BE2C (cell line): Measurements from ENCODE around the gene PAM16.
A peak's percentile ranks its signal among the peaks of the same experiment; 100 is the strongest.

Source experiments
- DNase-seq: peaks from one replicate; pipeline ENCODE4 v3.0.0-alpha.2; 2020
- H3K27me3 ChIP-seq: fragments of 250-450 bp; sonication (Bioruptor Pico); 2 replicates; pipeline ENCODE4 v1.5.1; 2020; ENCODE audit warnings: mild to moderate bottlenecking
- H3K36me3 ChIP-seq: fragments of 250-450 bp; sonication (Bioruptor Pico); 2 replicates; pipeline ENCODE4 v1.5.1; 2020; ENCODE audit warnings: mild to moderate bottlenecking
- H3K4me1 ChIP-seq: fragments of 250-450 bp; sonication (Bioruptor Pico); 2 replicates; pipeline ENCODE4 v1.5.1; 2020
- H3K4me3 ChIP-seq: 2 replicates; pipeline ENCODE4 v1.5.1; 2011; ENCODE audit warnings: low read depth, low read length
- H3K9me3 ChIP-seq: fragments of 250-450 bp; sonication (Bioruptor Pico); 2 replicates; pipeline ENCODE4 v1.5.1; 2020
- TF ChIP-seq, protein P1 (sequence below): IDR thresholded peaks from 2 replicates; pipeline ENCODE4 v1.5.1; 2012; ENCODE audit warnings: mild to moderate bottlenecking, low read depth, low read length

Gene PAM16

GRCh38 chr16:4376893-4377572 is 25.9 kb upstream of the PAM16 start:
- Histone ChIP-seq H3K36me3 (peaks cover 16% of the 10 kb centered on the region), H3K4me3 (no peak overlapping the region), H3K9me3 (no peaks in the 10 kb centered on the region), H3K27me3 (no peaks in the 10 kb centered on the region), H3K4me1 (peaks cover 33% of the 10 kb centered on the region)
- DNase-seq, result no peak
- TF ChIP-seq, protein P1, sequence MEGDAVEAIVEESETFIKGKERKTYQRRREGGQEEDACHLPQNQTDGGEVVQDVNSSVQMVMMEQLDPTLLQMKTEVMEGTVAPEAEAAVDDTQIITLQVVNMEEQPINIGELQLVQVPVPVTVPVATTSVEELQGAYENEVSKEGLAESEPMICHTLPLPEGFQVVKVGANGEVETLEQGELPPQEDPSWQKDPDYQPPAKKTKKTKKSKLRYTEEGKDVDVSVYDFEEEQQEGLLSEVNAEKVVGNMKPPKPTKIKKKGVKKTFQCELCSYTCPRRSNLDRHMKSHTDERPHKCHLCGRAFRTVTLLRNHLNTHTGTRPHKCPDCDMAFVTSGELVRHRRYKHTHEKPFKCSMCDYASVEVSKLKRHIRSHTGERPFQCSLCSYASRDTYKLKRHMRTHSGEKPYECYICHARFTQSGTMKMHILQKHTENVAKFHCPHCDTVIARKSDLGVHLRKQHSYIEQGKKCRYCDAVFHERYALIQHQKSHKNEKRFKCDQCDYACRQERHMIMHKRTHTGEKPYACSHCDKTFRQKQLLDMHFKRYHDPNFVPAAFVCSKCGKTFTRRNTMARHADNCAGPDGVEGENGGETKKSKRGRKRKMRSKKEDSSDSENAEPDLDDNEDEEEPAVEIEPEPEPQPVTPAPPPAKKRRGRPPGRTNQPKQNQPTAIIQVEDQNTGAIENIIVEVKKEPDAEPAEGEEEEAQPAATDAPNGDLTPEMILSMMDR, result no peak

GRCh38 chr16:4376126-4376892 is 25.2 kb upstream of the PAM16 start:
- DNase-seq, result peak; percentile 71
- no peak overlapping the region for H3K4me3 ChIP-seq
- peaks cover 36% of the 10 kb centered on the region for H3K4me1 ChIP-seq
- H3K27me3 ChIP-seq, result no peaks in the 10 kb centered on the region
- no peaks in the 10 kb centered on the region for H3K9me3 ChIP-seq
- peaks cover 8% of the 10 kb centered on the region for H3K36me3 ChIP-seq
- TF ChIP-seq, protein P1, result no peak

GRCh38 chr16:4375717-4376116 is 24.6 kb upstream of the PAM16 start:
- TF ChIP-seq, protein P1, result no peak
- H3K4me1 ChIP-seq, result peaks cover 42% of the 10 kb centered on the region
- DNase-seq, result no peak
- peaks cover 3% of the 10 kb centered on the region; the same call in 1 of the 2 replicates for H3K36me3 ChIP-seq
- H3K27me3 ChIP-seq, result no peaks in the 10 kb centered on the region
- H3K4me3 ChIP-seq, result no peak overlapping the region
- no peaks in the 10 kb centered on the region for H3K9me3 ChIP-seq

DNA sequence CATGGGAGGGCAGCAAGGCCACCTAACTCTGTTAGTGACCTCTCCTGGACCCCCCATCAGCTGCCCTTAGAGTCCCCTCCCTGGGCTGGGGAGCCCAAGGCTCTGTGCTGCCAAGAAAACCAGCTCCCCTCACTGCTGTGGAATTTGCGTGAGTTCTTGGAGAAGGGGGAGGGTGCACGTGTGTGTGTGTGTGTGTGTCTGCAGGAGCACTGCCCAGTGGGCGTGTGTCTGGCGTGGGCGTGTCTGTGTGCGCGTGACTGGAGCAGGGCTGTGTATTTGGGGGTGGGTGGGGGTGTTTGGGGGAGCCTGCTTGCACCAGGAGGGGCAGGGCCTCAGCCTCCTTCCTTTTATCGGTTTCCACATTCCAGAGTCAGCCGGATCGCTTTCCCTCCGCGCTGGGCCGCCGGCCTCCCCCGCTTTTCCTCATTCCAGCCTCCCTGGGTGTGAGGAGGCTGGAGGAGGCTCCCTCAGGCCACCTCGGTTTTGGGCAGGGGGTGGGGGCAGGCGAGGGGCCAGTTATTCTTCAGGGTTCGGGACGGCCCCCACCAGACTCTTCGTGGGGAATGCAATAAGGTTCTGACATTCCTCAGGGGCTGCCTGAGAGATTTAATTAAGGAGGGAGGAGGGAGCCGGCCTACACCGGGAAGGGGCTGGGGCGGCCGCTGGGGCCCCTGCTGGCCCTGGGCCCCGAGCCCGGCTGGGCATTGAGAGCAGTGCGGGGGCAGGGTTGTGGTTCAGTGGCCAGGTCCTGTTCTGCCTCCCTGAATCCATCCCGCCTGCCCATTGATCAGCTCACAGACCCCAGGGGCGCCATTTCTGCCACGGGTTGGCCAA is 23.0 kb upstream of the PAM16 start:
- Histone ChIP-seq H3K36me3 (no peaks in the 10 kb centered on the region), H3K27me3 (no peaks in the 10 kb centered on the region), H3K9me3 (no peaks in the 10 kb centered on the region), H3K4me3 (peak overlapping the region; percentile 92), H3K4me1 (peaks cover 39% of the 10 kb centered on the region)
- TF ChIP-seq, protein P1, result no peak
- DNase-seq, result peak; percentile 21

DNA sequence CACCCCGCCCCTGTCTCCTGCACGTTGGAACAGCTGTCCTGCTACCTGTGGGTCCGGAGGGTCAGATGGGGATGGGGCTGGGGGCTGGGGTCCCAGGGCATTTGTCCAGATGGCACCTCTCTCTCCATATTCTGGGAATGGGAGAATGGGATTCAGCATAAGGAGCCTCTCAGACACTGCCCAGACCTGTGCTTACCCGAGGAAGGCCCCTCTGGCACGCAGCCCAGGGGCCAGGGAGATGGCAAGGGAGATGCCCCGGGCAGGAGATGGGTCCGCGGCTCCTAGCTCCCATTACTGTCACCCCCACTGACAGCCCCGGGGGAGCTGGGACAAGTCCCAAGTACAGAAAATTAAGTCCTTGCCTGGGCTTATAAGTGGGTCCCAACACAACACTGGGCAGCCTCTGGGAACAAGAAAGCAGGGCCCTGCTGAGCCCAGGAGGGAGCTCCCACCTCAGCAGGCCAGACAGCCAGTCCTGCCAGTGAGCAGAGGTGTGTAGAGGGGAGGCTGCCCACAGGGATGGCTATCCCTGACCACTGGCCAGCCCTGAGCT is 22.3 kb upstream of the PAM16 start:
- no peaks in the 10 kb centered on the region for H3K27me3 ChIP-seq
- peak overlapping the region; percentile 92 for H3K4me3 ChIP-seq
- no peaks in the 10 kb centered on the region for H3K9me3 ChIP-seq
- peak; percentile 76 for DNase-seq
- peaks cover 39% of the 10 kb centered on the region for H3K4me1 ChIP-seq
- TF ChIP-seq, protein P1, result no peak
- H3K36me3 ChIP-seq, result no peaks in the 10 kb centered on the region
